ENCODE results near the gene PTPN4.

The PTPN4 gene

GRCh38 chr2:119800376-119800902, 40.7 kb downstream of the PTPN4 start:
- no peak for ATAC-seq
- no peak for TF ChIP-seq BACH2 (CRISPR knock-in tag; IDR thresholded peaks at IDR 0.05; ENCODE audit: borderline replicate concordance)
- TF ChIP-seq OSR1 (CRISPR knock-in tag; IDR thresholded peaks at IDR 0.05) = no peak
- TF ChIP-seq ZNF70 (CRISPR knock-in tag; IDR thresholded peaks at IDR 0.05) = no peak
- no peak for TF ChIP-seq ESRRG (CRISPR knock-in tag; IDR thresholded peaks at IDR 0.05)
- no peak for TF ChIP-seq ARNTL (CRISPR knock-in tag; IDR thresholded peaks at IDR 0.05; ENCODE audit: borderline replicate concordance, low read depth)
- no peak for TF ChIP-seq CREB5 (CRISPR knock-in tag; IDR thresholded peaks at IDR 0.05; ENCODE audit: low read depth)
- no peak for TF ChIP-seq ISL1 (CRISPR knock-in tag; IDR thresholded peaks at IDR 0.05)
- no peak for TF ChIP-seq GLIS3 (CRISPR knock-in tag; IDR thresholded peaks at IDR 0.05)
- TF ChIP-seq ZC3H10 (CRISPR knock-in tag; IDR thresholded peaks at IDR 0.05) = no peak
- TF ChIP-seq, protein P1, sequence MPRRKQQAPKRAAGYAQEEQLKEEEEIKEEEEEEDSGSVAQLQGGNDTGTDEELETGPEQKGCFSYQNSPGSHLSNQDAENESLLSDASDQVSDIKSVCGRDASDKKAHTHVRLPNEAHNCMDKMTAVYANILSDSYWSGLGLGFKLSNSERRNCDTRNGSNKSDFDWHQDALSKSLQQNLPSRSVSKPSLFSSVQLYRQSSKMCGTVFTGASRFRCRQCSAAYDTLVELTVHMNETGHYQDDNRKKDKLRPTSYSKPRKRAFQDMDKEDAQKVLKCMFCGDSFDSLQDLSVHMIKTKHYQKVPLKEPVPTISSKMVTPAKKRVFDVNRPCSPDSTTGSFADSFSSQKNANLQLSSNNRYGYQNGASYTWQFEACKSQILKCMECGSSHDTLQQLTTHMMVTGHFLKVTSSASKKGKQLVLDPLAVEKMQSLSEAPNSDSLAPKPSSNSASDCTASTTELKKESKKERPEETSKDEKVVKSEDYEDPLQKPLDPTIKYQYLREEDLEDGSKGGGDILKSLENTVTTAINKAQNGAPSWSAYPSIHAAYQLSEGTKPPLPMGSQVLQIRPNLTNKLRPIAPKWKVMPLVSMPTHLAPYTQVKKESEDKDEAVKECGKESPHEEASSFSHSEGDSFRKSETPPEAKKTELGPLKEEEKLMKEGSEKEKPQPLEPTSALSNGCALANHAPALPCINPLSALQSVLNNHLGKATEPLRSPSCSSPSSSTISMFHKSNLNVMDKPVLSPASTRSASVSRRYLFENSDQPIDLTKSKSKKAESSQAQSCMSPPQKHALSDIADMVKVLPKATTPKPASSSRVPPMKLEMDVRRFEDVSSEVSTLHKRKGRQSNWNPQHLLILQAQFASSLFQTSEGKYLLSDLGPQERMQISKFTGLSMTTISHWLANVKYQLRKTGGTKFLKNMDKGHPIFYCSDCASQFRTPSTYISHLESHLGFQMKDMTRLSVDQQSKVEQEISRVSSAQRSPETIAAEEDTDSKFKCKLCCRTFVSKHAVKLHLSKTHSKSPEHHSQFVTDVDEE (CRISPR knock-in tag; IDR thresholded peaks at IDR 0.05) = no peak
- no peak for TF ChIP-seq PPARA (CRISPR knock-in tag; IDR thresholded peaks at IDR 0.05; ENCODE audit: borderline replicate concordance)
- no peak for TF ChIP-seq ZFP30 (CRISPR knock-in tag; IDR thresholded peaks at IDR 0.05)
- no peak for TF ChIP-seq POU6F1 (CRISPR knock-in tag; IDR thresholded peaks at IDR 0.05; ENCODE audit: borderline replicate concordance, low read depth)
- no peak for TF ChIP-seq TOX (CRISPR knock-in tag; IDR thresholded peaks at IDR 0.05; ENCODE audit: borderline replicate concordance)
- no peak for TF ChIP-seq TCF4 (CRISPR knock-in tag; IDR thresholded peaks at IDR 0.05; ENCODE audit: borderline replicate concordance)
- no peak for TF ChIP-seq ZFP3 (CRISPR knock-in tag; IDR thresholded peaks at IDR 0.05)
- TF ChIP-seq RARB (CRISPR knock-in tag; IDR thresholded peaks at IDR 0.05) = no peak
- TF ChIP-seq, protein P2, sequence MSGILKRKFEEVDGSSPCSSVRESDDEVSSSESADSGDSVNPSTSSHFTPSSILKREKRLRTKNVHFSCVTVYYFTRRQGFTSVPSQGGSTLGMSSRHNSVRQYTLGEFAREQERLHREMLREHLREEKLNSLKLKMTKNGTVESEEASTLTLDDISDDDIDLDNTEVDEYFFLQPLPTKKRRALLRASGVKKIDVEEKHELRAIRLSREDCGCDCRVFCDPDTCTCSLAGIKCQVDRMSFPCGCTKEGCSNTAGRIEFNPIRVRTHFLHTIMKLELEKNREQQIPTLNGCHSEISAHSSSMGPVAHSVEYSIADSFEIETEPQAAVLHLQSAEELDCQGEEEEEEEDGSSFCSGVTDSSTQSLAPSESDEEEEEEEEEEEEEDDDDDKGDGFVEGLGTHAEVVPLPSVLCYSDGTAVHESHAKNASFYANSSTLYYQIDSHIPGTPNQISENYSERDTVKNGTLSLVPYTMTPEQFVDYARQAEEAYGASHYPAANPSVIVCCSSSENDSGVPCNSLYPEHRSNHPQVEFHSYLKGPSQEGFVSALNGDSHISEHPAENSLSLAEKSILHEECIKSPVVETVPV (CRISPR knock-in tag; IDR thresholded peaks at IDR 0.05) = no peak

GRCh38 chr2:119801040-119801439, 41.3 kb downstream of the PTPN4 start:
- ATAC-seq = no peak
- TF ChIP-seq, protein P2 (CRISPR knock-in tag; IDR thresholded peaks at IDR 0.05) = no peak
- TF ChIP-seq ZNF565 (CRISPR knock-in tag; conservative IDR thresholded peaks at IDR 0.05; ENCODE audit: low read depth) (no peak), PATZ1 (CRISPR knock-in tag; IDR thresholded peaks at IDR 0.05; ENCODE audit: borderline replicate concordance) (no peak), ARNTL (CRISPR knock-in tag; IDR thresholded peaks at IDR 0.05; ENCODE audit: borderline replicate concordance, low read depth) (no peak), GLIS3 (CRISPR knock-in tag; IDR thresholded peaks at IDR 0.05) (no peak), RARB (CRISPR knock-in tag; IDR thresholded peaks at IDR 0.05) (no peak), ESRRG (CRISPR knock-in tag; IDR thresholded peaks at IDR 0.05) (no peak), POU6F1 (CRISPR knock-in tag; IDR thresholded peaks at IDR 0.05; ENCODE audit: borderline replicate concordance, low read depth) (no peak), BACH2 (CRISPR knock-in tag; IDR thresholded peaks at IDR 0.05; ENCODE audit: borderline replicate concordance) (no peak), CSDC2 (CRISPR knock-in tag; IDR thresholded peaks at IDR 0.05) (no peak), TOX (CRISPR knock-in tag; IDR thresholded peaks at IDR 0.05; ENCODE audit: borderline replicate concordance) (no peak), ZFP3 (CRISPR knock-in tag; IDR thresholded peaks at IDR 0.05) (no peak), ISL1 (CRISPR knock-in tag; IDR thresholded peaks at IDR 0.05) (no peak), PPARA (CRISPR knock-in tag; IDR thresholded peaks at IDR 0.05; ENCODE audit: borderline replicate concordance) (no peak), ZNF70 (CRISPR knock-in tag; IDR thresholded peaks at IDR 0.05) (no peak), TCF4 (CRISPR knock-in tag; IDR thresholded peaks at IDR 0.05; ENCODE audit: borderline replicate concordance) (no peak), SNAI2 (CRISPR knock-in tag; IDR thresholded peaks at IDR 0.05) (no peak)
- TF ChIP-seq, protein P1 (CRISPR knock-in tag; IDR thresholded peaks at IDR 0.05) = no peak
